ENCODE data around the gene EPM2A.
A peak's percentile ranks its signal among the peaks of the same experiment; 100 is the strongest.

The EPM2A gene

GRCh38 chr6:145669627-145670034 is 65.7 kb downstream of the EPM2A start:
- DNase-seq, result no peak

- no peak for DNase-seq
Observed at GRCh38 chr6:145668844-145669243, 66.5 kb downstream of the EPM2A start.

GRCh38 chr6:145660676-145661075 is 74.6 kb downstream of the EPM2A start:
- no peak for DNase-seq

GRCh38 chr6:145656128-145656527 is 79.2 kb downstream of the EPM2A start:
- DNase-seq, result no peak

GRCh38 chr6:145652572-145652971 is 82.7 kb downstream of the EPM2A start:
- DNase-seq, result no peak

- DNase-seq, result no peak
Observed at GRCh38 chr6:145651988-145652387, 83.3 kb downstream of the EPM2A start.

- no peak for DNase-seq
Observed at GRCh38 chr6:145648149-145648548, 87.2 kb downstream of the EPM2A start.

GRCh38 chr6:145647602-145648001 is 87.7 kb downstream of the EPM2A start:
- DNase-seq, result no peak

GRCh38 chr6:145643760-145644159 is 91.6 kb downstream of the EPM2A start:
- no peak for DNase-seq

GRCh38 chr6:145633981-145634627 is 101.2 kb downstream of the EPM2A start:
- DNase-seq, result peak; percentile 51

GRCh38 chr6:145632971-145633370 is 102.3 kb downstream of the EPM2A start:
- no peak for DNase-seq

- DNase-seq, result no peak
Observed at GRCh38 chr6:145631374-145631773, 103.9 kb downstream of the EPM2A start.

GRCh38 chr6:145630598-145630997 is 104.7 kb downstream of the EPM2A start:
- DNase-seq, result no peak

GRCh38 chr6:145629478-145629877 is 105.8 kb downstream of the EPM2A start:
- DNase-seq, result no peak

- DNase-seq, result no peak
Observed at GRCh38 chr6:145627451-145627850, 107.9 kb downstream of the EPM2A start.

- DNase-seq, result no peak
Observed at GRCh38 chr6:145626857-145627256, 108.5 kb downstream of the EPM2A start.

- DNase-seq, result no peak
Observed at GRCh38 chr6:145623231-145623630, 112.1 kb downstream of the EPM2A start.

- no peak for DNase-seq
Observed at GRCh38 chr6:145621776-145622175, 113.5 kb downstream of the EPM2A start.

GRCh38 chr6:145620088-145620487 is 115.2 kb downstream of the EPM2A start:
- no peak for DNase-seq

- no peak for DNase-seq
Observed at GRCh38 chr6:145609521-145609920, 125.8 kb downstream of the EPM2A start.

GRCh38 chr6:145608850-145609249 is 126.5 kb downstream of the EPM2A start:
- DNase-seq, result no peak

- no peak for DNase-seq
Observed at GRCh38 chr6:145603991-145604390, 131.3 kb downstream of the EPM2A start.

- no peak for DNase-seq
Observed at GRCh38 chr6:145603424-145603833, 131.9 kb downstream of the EPM2A start.

GRCh38 chr6:145602726-145603326 is 132.5 kb downstream of the EPM2A start:
- DNase-seq, result no peak

GRCh38 chr6:145601397-145601796 is 133.9 kb downstream of the EPM2A start:
- no peak for DNase-seq

Data from central memory CD4-positive, alpha-beta T cell (primary cell).